Natural killer cell treated with Interleukin-12 subunit alpha and Interleukin-12 subunit beta and Interleukin-15 and Interleukin-18, amount 100 ng/mL, for 72 hours (primary cell): ENCODE measurements around the gene UFC1. TPM values are rescaled to one million over a fixed set of nuclear protein-coding genes. Genes with fewer than 3 reads are reported as not detected.

Source experiments
- ATAC-seq, 2 donors: fragments of 150-1000 bp; cut with Tn5 transposase in 1 of 2; sonication (Bioruptor Pico), chemical (Tn5 transposase) in 1 of 2; 2 replicates each; pipeline ENCODE4 v1.10.0; 2021
- DNase-seq: peaks from one replicate; pipeline ENCODE4 v3.0.0; 2022; ENCODE audit warnings: low spot score
- H3K27ac Mint-ChIP-seq, 2 donors: 1 replicate in 1 of 2; 2 replicates in 1 of 2; pipeline ENCODE4 v1.8.0; 2022; ENCODE audit warnings: mixed read lengths in 2 of 2, mild to moderate bottlenecking in 1 of 2, moderate library complexity in 1 of 2
- H3K27me3 Mint-ChIP-seq, 2 donors: 1 replicate in 1 of 2; 2 replicates in 1 of 2; pipeline ENCODE4 v1.8.0; 2022; ENCODE audit warnings: mixed read lengths in 2 of 2
- H3K36me3 Mint-ChIP-seq: one replicate; pipeline ENCODE4 v1.8.0; 2022; ENCODE audit warnings: mixed read lengths
- H3K4me1 Mint-ChIP-seq, 2 donors: 1 replicate in 1 of 2; 2 replicates in 1 of 2; pipeline ENCODE4 v1.8.0; 2022; ENCODE audit warnings: low read depth in 2 of 2, mixed read lengths in 2 of 2, mild to moderate bottlenecking in 1 of 2
- H3K4me3 Mint-ChIP-seq: one replicate; pipeline ENCODE4 v1.8.0; 2022; ENCODE audit warnings: mixed read lengths
- H3K9me3 Mint-ChIP-seq: 2 replicates; pipeline ENCODE4 v1.8.0; 2022; ENCODE audit warnings: mixed read lengths
- total RNA-seq, 2 donors: library from RNA; stranded (reverse); gene quantifications; one replicate each; pipeline ENCODE4 v1.2.3, GENCODE V29; 2022

Gene UFC1
- total RNA-seq, 2 donors from 2014 or later = 100 to 114 TPM

GRCh38 chr1:161171191-161171590, 17.4 kb downstream of the UFC1 start:
- no peaks in the 10 kb centered on the region for H3K9me3 Mint-ChIP-seq
- H3K4me3 Mint-ChIP-seq = no peak overlapping the region
- DNase-seq (no peak), ATAC-seq (no peak)
- H3K27ac Mint-ChIP-seq = peak overlapping the region; percentile 33 to 58
- no peaks in the 10 kb centered on the region for H3K27me3 Mint-ChIP-seq
- H3K36me3 Mint-ChIP-seq = peaks cover 33% of the 10 kb centered on the region
- peaks cover 44 to 56% of the 10 kb centered on the region in 2 donors for H3K4me1 Mint-ChIP-seq

GRCh38 chr1:161171696-161172095, 17.9 kb downstream of the UFC1 start:
- Mint-ChIP-seq H3K36me3 (peaks cover 33% of the 10 kb centered on the region), H3K9me3 (no peaks in the 10 kb centered on the region), H3K27me3 (no peaks in the 10 kb centered on the region), H3K4me1 (peaks cover 46 to 59% of the 10 kb centered on the region in 2 donors), H3K27ac (peak overlapping the region; percentile 49 to 58), H3K4me3 (no peak overlapping the region)
- DNase-seq (no peak), ATAC-seq (no peak)

GRCh38 chr1:161172349-161172748, 18.6 kb downstream of the UFC1 start:
- H3K36me3 Mint-ChIP-seq = peaks cover 33% of the 10 kb centered on the region
- H3K27ac Mint-ChIP-seq = peak overlapping the region; percentile 48 to 49
- ATAC-seq (no peak), DNase-seq (no peak)
- peaks cover 43 to 57% of the 10 kb centered on the region in 2 donors for H3K4me1 Mint-ChIP-seq
- no peaks in the 10 kb centered on the region for H3K27me3 Mint-ChIP-seq
- H3K9me3 Mint-ChIP-seq = no peaks in the 10 kb centered on the region
- no peak overlapping the region for H3K4me3 Mint-ChIP-seq

GRCh38 chr1:161172776-161173376, 19.1 kb downstream of the UFC1 start:
- no peak for ATAC-seq
- peaks cover 47 to 62% of the 10 kb centered on the region in 2 donors for H3K4me1 Mint-ChIP-seq
- H3K4me3 Mint-ChIP-seq = no peak overlapping the region
- H3K27ac Mint-ChIP-seq = peak overlapping the region; percentile 48 to 49
- no peaks in the 10 kb centered on the region for H3K27me3 Mint-ChIP-seq
- no peaks in the 10 kb centered on the region for H3K9me3 Mint-ChIP-seq
- peaks cover 33% of the 10 kb centered on the region for H3K36me3 Mint-ChIP-seq
- DNase-seq = no peak

GRCh38 chr1:161173711-161174110, 19.9 kb downstream of the UFC1 start:
- no peaks in the 10 kb centered on the region for H3K9me3 Mint-ChIP-seq
- ATAC-seq (no peak), DNase-seq (no peak)
- H3K27me3 Mint-ChIP-seq = no peaks in the 10 kb centered on the region
- peaks cover 46 to 67% of the 10 kb centered on the region in 2 donors for H3K4me1 Mint-ChIP-seq
- peak overlapping the region; percentile 49 to 96 for H3K27ac Mint-ChIP-seq
- H3K36me3 Mint-ChIP-seq = peaks cover 33% of the 10 kb centered on the region
- no peak overlapping the region for H3K4me3 Mint-ChIP-seq

- H3K4me3 Mint-ChIP-seq = peak overlapping the region; percentile 13
- DNase-seq (no peak), ATAC-seq (no peak)
- H3K36me3 Mint-ChIP-seq = peaks cover 33% of the 10 kb centered on the region
- H3K27ac Mint-ChIP-seq = peak overlapping the region; percentile 85 to 96
- H3K4me1 Mint-ChIP-seq = peaks cover 46 to 64% of the 10 kb centered on the region in 2 donors
- H3K27me3 Mint-ChIP-seq = no peaks in the 10 kb centered on the region
- H3K9me3 Mint-ChIP-seq = no peaks in the 10 kb centered on the region
Observed at GRCh38 chr1:161174911-161175310, 21.1 kb downstream of the UFC1 start.

- DNase-seq (no peak), ATAC-seq (no peak)
- Mint-ChIP-seq H3K9me3 (no peaks in the 10 kb centered on the region), H3K27me3 (no peaks in the 10 kb centered on the region), H3K4me3 (peak overlapping the region; percentile 99), H3K4me1 (peaks cover 52 to 71% of the 10 kb centered on the region in 2 donors), H3K27ac (peak overlapping the region; percentile 85 to 96), H3K36me3 (peaks cover 30% of the 10 kb centered on the region)
Observed at GRCh38 chr1:161175771-161176453, 22.1 kb downstream of the UFC1 start.

- Mint-ChIP-seq H3K9me3 (no peaks in the 10 kb centered on the region), H3K27ac (peak overlapping the region; percentile 85 to 96), H3K27me3 (no peaks in the 10 kb centered on the region), H3K36me3 (peaks cover 27% of the 10 kb centered on the region), H3K4me1 (peaks cover 54 to 70% of the 10 kb centered on the region in 2 donors), H3K4me3 (peak overlapping the region; percentile 99)
- no peak for DNase-seq
- ATAC-seq = peak in 1 of 2 donors; percentile 1
Observed at GRCh38 chr1:161176468-161177111, 22.8 kb downstream of the UFC1 start.

GRCh38 chr1:161177112-161177935, 23.5 kb downstream of the UFC1 start, which contains the start of gene B4GALT3:
TSS of gene B4GALT3 (minus strand) at chr1:161177507. CDS start at chr1:161176060, 1,447 bp downstream.
- ATAC-seq (peak; percentile 95 to 97), DNase-seq (peak; percentile 91)
- peak within 1 kb of the TSS; percentile 99 for H3K4me3 Mint-ChIP-seq
- H3K4me1 Mint-ChIP-seq = peaks cover 60 to 69% of the 10 kb centered on the region in 2 donors
- peaks cover 23% of the 10 kb centered on the region for H3K36me3 Mint-ChIP-seq
- peak within 1 kb of the TSS; percentile 85 to 96 for H3K27ac Mint-ChIP-seq
- H3K27me3 Mint-ChIP-seq = no peaks in the 10 kb centered on the region
- H3K9me3 Mint-ChIP-seq = no peaks in the 10 kb centered on the region

- Mint-ChIP-seq H3K4me1 (peaks cover 59 to 69% of the 10 kb centered on the region in 2 donors), H3K27ac (peak overlapping the region; percentile 85 to 96), H3K4me3 (peak overlapping the region; percentile 99), H3K36me3 (peaks cover 17% of the 10 kb centered on the region), H3K27me3 (no peaks in the 10 kb centered on the region), H3K9me3 (no peaks in the 10 kb centered on the region)
- ATAC-seq = no peak
- no peak for DNase-seq
Observed at GRCh38 chr1:161177936-161178244, 24.1 kb downstream of the UFC1 start.

GRCh38 chr1:161179698-161180097, 25.9 kb downstream of the UFC1 start:
- H3K4me3 Mint-ChIP-seq = no peak overlapping the region

GRCh38 chr1:161180639-161181038, 26.9 kb downstream of the UFC1 start:
- no peak overlapping the region for H3K4me3 Mint-ChIP-seq
- no peaks in the 10 kb centered on the region for H3K36me3 Mint-ChIP-seq

More at GRCh38 chr1:161179698-161180097, 25.9 kb downstream of the UFC1 start:
- H3K27me3 Mint-ChIP-seq = no peaks in the 10 kb centered on the region
- peak overlapping the region; percentile 89 to 91 for H3K27ac Mint-ChIP-seq
- DNase-seq = no peak
- no peaks in the 10 kb centered on the region for H3K9me3 Mint-ChIP-seq
- no peak for ATAC-seq
- peaks cover 1% of the 10 kb centered on the region for H3K36me3 Mint-ChIP-seq
- peaks cover 66 to 74% of the 10 kb centered on the region in 2 donors for H3K4me1 Mint-ChIP-seq

GRCh38 chr1:161182214-161182613, 28.4 kb downstream of the UFC1 start:
- Mint-ChIP-seq H3K27me3 (no peaks in the 10 kb centered on the region), H3K4me1 (peaks cover 73 to 74% of the 10 kb centered on the region in 2 donors), H3K9me3 (no peaks in the 10 kb centered on the region), H3K27ac (peak overlapping the region; percentile 91 to 98), H3K4me3 (peak overlapping the region; percentile 89), H3K36me3 (no peaks in the 10 kb centered on the region)
- peak; percentile 73 for DNase-seq
- ATAC-seq = peak; percentile 70 to 81

More at GRCh38 chr1:161180639-161181038, 26.9 kb downstream of the UFC1 start:
- ATAC-seq (no peak), DNase-seq (no peak)
- peaks cover 69 to 73% of the 10 kb centered on the region in 2 donors for H3K4me1 Mint-ChIP-seq
- H3K9me3 Mint-ChIP-seq = no peaks in the 10 kb centered on the region
- peak overlapping the region; percentile 89 to 91 for H3K27ac Mint-ChIP-seq
- H3K27me3 Mint-ChIP-seq = no peaks in the 10 kb centered on the region
